H1 (cell line): Measurements from ENCODE around the gene NOTCH4. TPM values are rescaled to one million over a fixed set of nuclear protein-coding genes. Genes with fewer than 3 reads are reported as not detected.

Experiments used
- ATF2 ChIP-seq: IDR thresholded peaks from 2 replicates; pipeline ENCODE4 v1.6.1; 2012; ENCODE audit warnings: low read length, inconsistent platforms
- ATF3 ChIP-seq: IDR thresholded peaks from 2 replicates; pipeline ENCODE4 v1.6.1; 2011; ENCODE audit warnings: low read depth, mild to moderate bottlenecking, low read length; ENCODE audit not compliant: insufficient read depth
- BACH1 ChIP-seq: IDR thresholded peaks from 2 replicates; pipeline ENCODE4 v1.6.1; 2012; ENCODE audit warnings: low read length, improper control_type of control experiment
- BCL11A ChIP-seq, 2 experiments: IDR thresholded peaks; one replicate each; pipeline ENCODE4 v1.6.1; 2011; ENCODE audit warnings: low read depth in 2 of 2, low read length in 2 of 2, mild to moderate bottlenecking in 2 of 2
- CEBPB ChIP-seq: IDR thresholded peaks from 2 replicates; pipeline ENCODE4 v1.6.1; 2012; ENCODE audit warnings: low read depth, low read length
- CHD2 ChIP-seq: IDR thresholded peaks from 2 replicates; pipeline ENCODE4 v1.6.1; 2012; ENCODE audit warnings: low read length, improper control_type of control experiment
- CTCF ChIP-seq, 3 experiments: IDR thresholded peaks; 1 replicate in 2 of 3; 2 replicates in 1 of 3; pipeline versions ENCODE4 v1.5.1 to v1.6.1; 2011; ENCODE audit warnings: low read length in 3 of 3, mild to moderate bottlenecking in 3 of 3, inconsistent platforms in 2 of 3, low read depth in 1 of 3, moderate library complexity in 1 of 3; ENCODE audit not compliant: insufficient read depth in 1 of 3; ENCODE audit errors: control extremely low read depth in 1 of 3
- FOSL1 ChIP-seq: IDR thresholded peaks from 2 replicates; pipeline ENCODE4 v1.6.1; 2011; ENCODE audit warnings: mild to moderate bottlenecking, low read depth, low read length, moderate library complexity; ENCODE audit not compliant: insufficient read depth
- HDAC6 ChIP-seq: IDR thresholded peaks from one replicate; pipeline ENCODE4 v1.7.1; 2012; ENCODE audit warnings: low read depth, mild to moderate bottlenecking, inconsistent platforms, low read length, moderate library complexity
- JUND ChIP-seq: IDR thresholded peaks from 2 replicates; pipeline ENCODE4 v1.6.1; 2011; ENCODE audit warnings: mild to moderate bottlenecking, improper control_type of control experiment, low read length
- KDM4A ChIP-seq: IDR thresholded peaks from one replicate; pipeline ENCODE4 v1.7.1; 2012; ENCODE audit warnings: low read depth, mild to moderate bottlenecking, moderate library complexity, low read length, inconsistent platforms; ENCODE audit not compliant: severe bottlenecking
- POLR2A ChIP-seq, 2 experiments: IDR thresholded peaks; 1 replicate in 1 of 2; 2 replicates in 1 of 2; pipeline ENCODE4 v1.6.1; 2011; ENCODE audit warnings: low read depth in 2 of 2, low read length in 2 of 2, mild to moderate bottlenecking in 2 of 2; ENCODE audit errors: control extremely low read depth in 1 of 2
- POLR2AphosphoS5 ChIP-seq: IDR thresholded peaks from 2 replicates; pipeline ENCODE4 v1.6.1; 2011; ENCODE audit warnings: low read depth, low read length
- POU5F1 ChIP-seq: IDR thresholded peaks from 2 replicates; pipeline ENCODE4 v1.6.1; 2011; ENCODE audit warnings: low read depth, mild to moderate bottlenecking, low read length, moderate library complexity
- RNF2 ChIP-seq: fragments of 200-900, 300-1000 bp; sonication (generic); IDR thresholded peaks from 2 replicates; pipeline ENCODE4 v1.7.1; 2016; ENCODE audit warnings: borderline replicate concordance, low read depth, mild to moderate bottlenecking, antibody characterized with exemption, low read length; ENCODE audit not compliant: poor library complexity, severe bottlenecking; ENCODE audit errors: missing control alignments
- RXRA ChIP-seq: IDR thresholded peaks from 2 replicates; pipeline ENCODE4 v1.6.1; 2011; ENCODE audit warnings: low read depth, mild to moderate bottlenecking, low read length, moderate library complexity; ENCODE audit not compliant: insufficient read depth
- SP1 ChIP-seq: IDR thresholded peaks from 2 replicates; pipeline ENCODE4 v1.6.1; 2011; ENCODE audit warnings: low read depth, low read length
- SP2 ChIP-seq: IDR thresholded peaks from 2 replicates; pipeline ENCODE4 v1.6.1; 2012; ENCODE audit warnings: mild to moderate bottlenecking, low read length, inconsistent platforms
- SRF ChIP-seq: IDR thresholded peaks from 2 replicates; pipeline ENCODE4 v1.6.1; 2011; ENCODE audit warnings: mild to moderate bottlenecking, low read depth, low read length, moderate library complexity
- TEAD4 ChIP-seq: IDR thresholded peaks from 2 replicates; pipeline ENCODE4 v1.6.1; 2012; ENCODE audit warnings: low read depth, low read length, inconsistent platforms, mixed read lengths
- polyA plus RNA-seq, 7 experiments: library from polyadenylated mRNA; depleted of rRNA in 3 of 7; stranded (reverse) in 5 of 7; unstranded in 2 of 7; fragments of >200 nt in 5 of 7; fragments of 200-250 nt in 2 of 7; gene quantifications; 1 replicate in 5 of 7; 2 replicates in 1 of 7; 4 replicates in 1 of 7; pipeline versions ENCODE4 v1.2.1 to v1.2.3, GENCODE V29; 2011 to 2013; ENCODE audit warnings: missing spikeins in 2 of 7, mixed read lengths in 2 of 7
- total RNA-seq: library from RNA; stranded (reverse); fragmentation: NEBNext Ultra II Directional; extraction: Animal tissue kit (Norgen Biotek cat#: 25700); gene quantifications from 2 replicates; pipeline ENCODE4 v1.2.1, GENCODE V29; 2021

NOTCH4 gene
- total and polyA plus RNA-seq, 2 of the 8 experiments (the other 6 are each of a cell fraction or from before 2014, with no cell fraction given) = 1.9 to 2.8 TPM

GRCh38 chr6:32149932-32150870 is 73.7 kb downstream of the NOTCH4 start (continued):
- TF ChIP-seq RXRA = no peak
- no peak for TF ChIP-seq ATF3
- no peak for TF ChIP-seq ATF2
- TF ChIP-seq CHD2 = no peak
- no peak for TF ChIP-seq RNF2
- no peak for TF ChIP-seq HDAC6
- TF ChIP-seq FOSL1 = no peak
- no peak for TF ChIP-seq POLR2AphosphoS5
- no peak for TF ChIP-seq JUND
- peak in 1 of 3 experiments; percentile 25; a peak in 1 of 4 replicates for TF ChIP-seq CTCF (IDR thresholded peaks at IDR 0.05; ENCODE audit: control extremely low read depth in 1 of 3, insufficient read depth in 1 of 3, low read depth in 1 of 3, low read length in 3 of 3)
- TF ChIP-seq SP2 = no peak
- TF ChIP-seq TEAD4 = no peak
- no peak for TF ChIP-seq POU5F1
- TF ChIP-seq KDM4A = peak; percentile 69
- no peak for TF ChIP-seq CEBPB
- no peak for TF ChIP-seq SRF
- TF ChIP-seq BCL11A (IDR thresholded peaks at IDR 0.05; ENCODE audit: low read depth in 2 of 2, low read length in 2 of 2) = no peak
- no peak for TF ChIP-seq BACH1
- TF ChIP-seq POLR2A (IDR thresholded peaks at IDR 0.05; ENCODE audit: control extremely low read depth in 1 of 2, low read depth in 2 of 2, low read length in 2 of 2) = no peak
- TF ChIP-seq SP1 = no peak
